Muscle layer of colon (tissue), 2 donors: Measurements from ENCODE around the gene MRPS26.
"Not testable (repeated sequence)": the region's sequence is repeated elsewhere in the genome, so short reads cannot be mapped to it uniquely, and the experiment has no call there.

Experiments
- H3K27ac ChIP-seq: one replicate; pipeline ENCODE4 v1.7.0; 2013; ENCODE audit warnings: low read depth, mild to moderate bottlenecking, low read length, moderate library complexity
- H3K27me3 ChIP-seq, 2 donors: one replicate each; pipeline ENCODE4 v1.7.0; 2013; ENCODE audit warnings: low read length in 2 of 2, mild to moderate bottlenecking in 2 of 2; ENCODE audit not compliant: insufficient read depth in 2 of 2, control insufficient read depth in 1 of 2
- H3K36me3 ChIP-seq: one replicate; pipeline ENCODE4 v1.7.0; 2013; ENCODE audit warnings: mild to moderate bottlenecking, low read length; ENCODE audit not compliant: insufficient read depth
- H3K4me1 ChIP-seq: one replicate; pipeline ENCODE4 v1.7.0; 2013; ENCODE audit warnings: mild to moderate bottlenecking, low read length; ENCODE audit not compliant: insufficient read depth
- H3K4me3 ChIP-seq, 2 donors: one replicate each; pipeline ENCODE4 v1.7.0; 2013; ENCODE audit warnings: low read length in 2 of 2, low read depth in 1 of 2, mild to moderate bottlenecking in 1 of 2, moderate library complexity in 1 of 2
- H3K9ac ChIP-seq: one replicate; pipeline ENCODE4 v1.7.0; 2013; ENCODE audit warnings: low read length
- H3K9me3 ChIP-seq: one replicate; pipeline ENCODE4 v1.7.0; 2013; ENCODE audit warnings: mild to moderate bottlenecking, low read length
- donor health status: abdominal sarcoma.
- donor health status: Adenocarcinoma of cecum.

Gene MRPS26

GRCh38 chr20:3045816-3046676 lies at the start of gene MRPS26:
MRPS26 (plus strand) TSS chr20:3046052; CDS start chr20:3046069, 17 bp downstream.
- peak within 1 kb of the TSS; percentile 98 for H3K27ac ChIP-seq
- H3K27me3 ChIP-seq, result no peaks in the 10 kb centered on the region
- H3K9ac ChIP-seq, result peak within 1 kb of the TSS; percentile 68
- H3K36me3 ChIP-seq, result peaks cover 31% of the 10 kb centered on the region
- H3K9me3 ChIP-seq, result no peaks in the 10 kb centered on the region
- peaks cover 20% of the 10 kb centered on the region for H3K4me1 ChIP-seq
- H3K4me3 ChIP-seq, result peak within 1 kb of the TSS; percentile 78 to 89

DNA sequence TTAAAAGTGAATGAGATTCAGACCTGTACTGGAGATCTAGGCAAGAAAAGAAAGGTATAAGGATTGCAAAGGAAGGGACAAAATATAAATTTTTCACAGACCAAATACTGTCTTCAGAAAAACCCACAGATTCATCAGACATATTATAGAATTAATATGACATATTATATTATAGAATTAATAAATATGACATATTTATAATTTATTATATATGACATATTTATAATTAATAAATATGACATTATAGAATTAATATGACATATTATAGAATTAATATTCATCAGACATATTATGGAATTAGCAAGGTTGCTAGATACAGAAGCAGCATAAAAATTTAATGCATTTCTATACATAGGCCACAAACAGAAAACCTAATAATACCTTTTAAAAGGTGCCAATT lies 47.1 kb upstream of the MRPS26 start:
- no peaks in the 10 kb centered on the region for H3K9me3 ChIP-seq
- no peak overlapping the region for H3K9ac ChIP-seq
- H3K36me3 ChIP-seq, result peaks cover 16% of the 10 kb centered on the region
- no peaks in the 10 kb centered on the region for H3K27me3 ChIP-seq
- H3K4me3 ChIP-seq, result no peak overlapping the region
- no peaks in the 10 kb centered on the region for H3K4me1 ChIP-seq
- no peak overlapping the region for H3K27ac ChIP-seq

DNA sequence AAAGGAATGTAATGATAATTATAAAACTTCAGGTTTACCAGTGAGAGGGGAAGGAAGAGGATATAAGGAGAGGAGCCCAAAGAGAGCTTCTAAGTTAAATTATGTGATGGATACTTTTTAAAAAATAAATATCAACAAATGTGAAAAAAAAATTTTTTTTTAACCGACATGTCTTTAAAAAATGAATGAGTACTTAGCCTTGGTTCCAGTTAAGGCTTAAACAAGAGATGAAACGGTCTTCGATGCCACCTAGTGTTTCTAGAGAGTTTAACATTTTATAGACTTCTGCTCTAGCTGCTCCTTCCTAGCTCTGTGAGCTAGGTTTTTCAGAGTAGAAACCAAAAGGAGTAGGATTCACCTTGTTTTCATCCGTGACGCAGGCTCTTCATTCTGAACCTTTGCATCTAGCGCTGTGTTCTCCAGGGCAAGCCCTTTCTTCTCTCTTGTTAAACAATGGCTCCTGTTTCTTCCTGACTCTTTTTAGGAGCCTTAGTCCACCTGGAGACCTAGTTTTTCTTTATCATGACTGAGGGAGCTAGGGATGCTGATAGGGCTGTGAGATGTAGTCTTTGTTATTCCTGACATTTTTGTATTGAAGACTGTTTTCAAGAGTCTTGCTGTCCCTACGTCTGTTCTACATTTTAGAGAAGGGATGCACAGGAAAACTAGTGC lies 44.9 kb upstream of the MRPS26 start:
- Histone ChIP-seq H3K27ac (no peak overlapping the region), H3K9ac (no peak overlapping the region), H3K36me3 (peaks cover 21% of the 10 kb centered on the region), H3K4me3 (no peak overlapping the region), H3K4me1 (no peaks in the 10 kb centered on the region), H3K27me3 (no peaks in the 10 kb centered on the region), H3K9me3 (no peaks in the 10 kb centered on the region)

DNA sequence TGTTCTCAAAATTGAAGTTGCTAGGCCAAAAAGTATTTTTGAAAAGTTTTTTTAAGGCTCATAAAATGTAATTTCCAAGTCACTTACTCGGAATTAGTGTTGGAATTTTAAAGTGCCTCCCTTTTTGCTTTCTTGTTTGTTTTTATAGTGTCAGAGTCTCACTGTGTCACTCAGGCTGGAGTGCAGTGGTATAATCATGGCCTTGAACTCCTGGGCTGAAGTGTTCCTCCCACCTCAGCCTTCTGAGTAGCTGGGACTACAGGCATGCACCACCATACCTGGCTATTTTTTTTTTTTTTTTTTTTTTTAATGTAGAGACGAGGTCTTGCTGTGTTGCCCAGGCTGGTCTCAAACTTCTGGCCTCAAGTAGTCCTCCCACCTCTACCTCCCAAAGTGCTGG lies 42.4 kb upstream of the MRPS26 start:
- H3K9ac ChIP-seq, result no peak overlapping the region
- no peaks in the 10 kb centered on the region for H3K4me1 ChIP-seq
- H3K9me3 ChIP-seq, result no peaks in the 10 kb centered on the region
- no peak overlapping the region for H3K4me3 ChIP-seq
- no peaks in the 10 kb centered on the region for H3K27me3 ChIP-seq
- no peak overlapping the region for H3K27ac ChIP-seq
- peaks cover 33% of the 10 kb centered on the region for H3K36me3 ChIP-seq

- no peaks in the 10 kb centered on the region for H3K4me1 ChIP-seq
- peaks cover 39% of the 10 kb centered on the region for H3K36me3 ChIP-seq
- no peaks in the 10 kb centered on the region for H3K27me3 ChIP-seq
- no peaks in the 10 kb centered on the region for H3K9me3 ChIP-seq
- no peak overlapping the region for H3K27ac ChIP-seq
- H3K9ac ChIP-seq, result no peak overlapping the region
- no peak overlapping the region for H3K4me3 ChIP-seq
These were observed 34.7 kb upstream of the MRPS26 start for GRCh38 chr20:3010985-3011723.

- peaks cover 35% of the 10 kb centered on the region for H3K36me3 ChIP-seq
These were observed 34.1 kb upstream of the MRPS26 start for GRCh38 chr20:3011752-3012151.

GRCh38 chr20:3013771-3014170 lies 32.1 kb upstream of the MRPS26 start:
- H3K9me3 ChIP-seq, result no peaks in the 10 kb centered on the region
- H3K27ac ChIP-seq, result no peak overlapping the region
- no peak overlapping the region for H3K4me3 ChIP-seq
- H3K4me1 ChIP-seq, result no peaks in the 10 kb centered on the region
- H3K27me3 ChIP-seq, result no peaks in the 10 kb centered on the region
- H3K36me3 ChIP-seq, result peaks cover 29% of the 10 kb centered on the region
- no peak overlapping the region for H3K9ac ChIP-seq

More at GRCh38 chr20:3011752-3012151, 34.1 kb upstream of the MRPS26 start:
- no peaks in the 10 kb centered on the region for H3K9me3 ChIP-seq
- H3K4me3 ChIP-seq, result no peak overlapping the region
- H3K27me3 ChIP-seq, result no peaks in the 10 kb centered on the region
- H3K27ac ChIP-seq, result no peak overlapping the region
- H3K4me1 ChIP-seq, result no peaks in the 10 kb centered on the region
- no peak overlapping the region for H3K9ac ChIP-seq

- Histone ChIP-seq H3K36me3 (peaks cover 29% of the 10 kb centered on the region), H3K4me3 (no peak overlapping the region), H3K9me3 (no peaks in the 10 kb centered on the region), H3K9ac (no peak overlapping the region), H3K4me1 (no peaks in the 10 kb centered on the region), H3K27me3 (no peaks in the 10 kb centered on the region), H3K27ac (no peak overlapping the region)
These were observed 31.7 kb upstream of the MRPS26 start for GRCh38 chr20:3014179-3014578.

DNA sequence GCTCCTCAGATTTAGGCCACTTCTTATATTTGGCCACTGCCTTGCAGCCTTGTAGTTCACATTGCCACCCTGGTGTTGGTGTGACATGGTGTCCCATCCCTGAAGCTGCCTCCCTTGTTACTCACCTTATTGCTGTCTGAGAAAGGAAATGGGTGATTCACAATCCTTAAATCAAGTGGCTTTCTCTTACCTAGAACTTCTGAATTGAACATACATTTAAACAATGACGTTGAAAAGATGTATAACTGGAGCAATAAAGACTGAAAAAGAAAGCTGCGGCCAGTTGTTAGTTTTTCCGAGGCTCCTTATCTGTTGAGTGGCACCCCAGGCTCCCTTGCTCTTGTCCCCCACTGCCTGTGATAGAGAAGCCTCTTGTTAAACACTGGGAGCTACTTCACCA lies 31.2 kb upstream of the MRPS26 start:
- Histone ChIP-seq H3K9ac (no peak overlapping the region), H3K4me1 (no peaks in the 10 kb centered on the region), H3K4me3 (no peak overlapping the region), H3K27ac (no peak overlapping the region), H3K27me3 (no peaks in the 10 kb centered on the region), H3K36me3 (peaks cover 29% of the 10 kb centered on the region), H3K9me3 (no peaks in the 10 kb centered on the region)

DNA sequence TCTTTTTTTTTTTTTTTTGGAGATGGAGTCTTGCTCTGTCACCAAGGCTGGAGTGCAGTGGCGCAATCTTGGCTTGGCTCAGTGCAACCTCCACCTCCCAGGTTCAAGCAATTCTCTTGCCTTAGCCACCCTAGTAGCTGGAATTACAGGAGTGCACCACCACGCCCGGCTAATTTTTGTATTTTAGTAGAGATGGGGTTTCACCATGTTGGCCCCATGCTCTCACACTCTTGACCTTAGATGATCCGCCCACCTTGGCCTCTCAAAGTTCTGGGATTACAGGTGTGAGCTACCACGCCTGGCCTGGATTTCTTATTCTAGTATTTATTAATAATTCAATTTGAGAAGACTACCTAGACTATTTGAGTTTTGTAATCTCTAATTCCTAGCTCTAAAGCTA lies 30.6 kb upstream of the MRPS26 start:
- H3K27me3 ChIP-seq, H3K4me3 ChIP-seq, H3K9ac ChIP-seq, H3K27ac ChIP-seq, H3K9me3 ChIP-seq, H3K4me1 ChIP-seq: not testable (repeated sequence)
- H3K36me3 ChIP-seq, result peaks cover 29% of the 10 kb centered on the region

DNA sequence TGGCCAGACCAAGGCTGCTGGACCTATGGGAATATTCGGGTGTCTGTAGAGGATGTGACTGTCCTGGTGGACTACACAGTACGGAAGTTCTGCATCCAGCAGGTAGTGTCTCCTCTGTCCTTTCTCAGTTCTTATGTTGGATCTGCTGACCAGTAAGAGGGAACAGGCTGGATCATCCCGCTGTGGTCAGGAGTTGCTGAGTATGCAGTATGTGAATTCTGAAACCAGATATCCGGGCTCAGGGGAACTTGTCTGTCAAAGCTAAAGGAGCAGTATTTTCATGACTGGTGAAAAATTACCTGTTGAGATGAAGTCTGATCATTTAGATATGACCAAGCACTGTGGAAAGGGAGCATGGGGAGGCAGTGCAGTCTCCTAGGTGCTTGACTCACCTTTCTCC lies 24.5 kb upstream of the MRPS26 start:
- H3K27ac ChIP-seq, result no peak overlapping the region
- no peaks in the 10 kb centered on the region for H3K27me3 ChIP-seq

More for the DNA sequence above, 24.5 kb upstream of the MRPS26 start:
- no peaks in the 10 kb centered on the region for H3K9me3 ChIP-seq
- no peak overlapping the region for H3K9ac ChIP-seq
- no peak overlapping the region for H3K4me3 ChIP-seq
- H3K4me1 ChIP-seq, result no peaks in the 10 kb centered on the region
- peaks cover 46% of the 10 kb centered on the region for H3K36me3 ChIP-seq
